Left lung (tissue), 10 donors: ENCODE data around the gene TSPAN7. TPM values are rescaled to one million over a fixed set of nuclear protein-coding genes. Genes with fewer than 3 reads are reported as not detected.

Experiments
- ATAC-seq: fragments of 200-7000 bp; cut with Tn5 transposase; one replicate; pipeline ENCODE4 v1.9.1; 2020; ENCODE audit warnings: moderate library complexity
- DNase-seq, 4 donors: peaks; one replicate each; pipeline ENCODE4 v3.0.0-alpha.2; 2013 to 2020
- H3K27ac ChIP-seq, 2 donors: fragments of 200-600 bp; sonication (generic) in 1 of 2; one replicate each; pipeline versions ENCODE4 v1.5.0 to v1.8.0; 2020 to 2021
- H3K27me3 ChIP-seq, 2 donors: fragments of 200-600 bp; sonication (generic) in 1 of 2; one replicate each; pipeline versions ENCODE4 v1.5.0 to v1.8.0; 2020 to 2021
- H3K36me3 ChIP-seq, 2 donors: fragments of 200-600 bp; sonication (generic) in 1 of 2; one replicate each; pipeline versions ENCODE4 v1.5.0 to v1.8.0; 2020 to 2021
- H3K4me1 ChIP-seq, 2 donors: fragments of 200-600 bp; one replicate each; pipeline ENCODE4 v1.8.0; 2021
- H3K4me3 ChIP-seq, 2 donors: fragments of 200-600 bp; sonication (generic) in 1 of 2; one replicate each; pipeline versions ENCODE4 v1.5.0 to v1.8.0; 2020 to 2021; ENCODE audit warnings: mild to moderate bottlenecking in 1 of 2
- H3K9me3 ChIP-seq, 2 donors: fragments of 200-600 bp; sonication (generic) in 1 of 2; one replicate each; pipeline versions ENCODE4 v1.5.0 to v1.8.0; 2020 to 2021
- intact Hi-C, 2 donors: fragments of 100-400 bp; cut with DNase I; formaldehyde crosslinking; loops; one replicate each; pipeline versions ENCODE4 v1.11.2 to v1.14.2; 2022
- polyA plus RNA-seq, 6 donors: library from polyadenylated mRNA; unstranded; fragments of 120-200 nt; gene quantifications; one replicate each; pipeline ENCODE4 v1.2.1, GENCODE V29; 2013; ENCODE audit not compliant: insufficient read length in 6 of 6
- total RNA-seq, 2 donors: library from RNA; stranded (reverse); fragmentation: NEBNext Ultra II Directional; extraction: Animal tissue kit (Norgen Biotek cat#: 25700); gene quantifications; one replicate each; pipeline ENCODE4 v1.2.1, GENCODE V29; 2021
- TF ChIP-seq, protein P1 (sequence below), 2 donors: fragments of 200-600 bp; sonication (generic) in 1 of 2; IDR thresholded peaks; one replicate each; pipeline versions ENCODE4 v1.5.0 to v1.8.0; 2021; ENCODE audit warnings: antibody characterized with exemption in 2 of 2
- donor health status: DM: no; HTN: yes; CAD: no.
- donor health status: DM: no; HTN: no; CAD: no.

TSPAN7 gene
- total and polyA plus RNA-seq, 8 donors: 33.8 to 52.3 (median 45.9) TPM

DNA sequence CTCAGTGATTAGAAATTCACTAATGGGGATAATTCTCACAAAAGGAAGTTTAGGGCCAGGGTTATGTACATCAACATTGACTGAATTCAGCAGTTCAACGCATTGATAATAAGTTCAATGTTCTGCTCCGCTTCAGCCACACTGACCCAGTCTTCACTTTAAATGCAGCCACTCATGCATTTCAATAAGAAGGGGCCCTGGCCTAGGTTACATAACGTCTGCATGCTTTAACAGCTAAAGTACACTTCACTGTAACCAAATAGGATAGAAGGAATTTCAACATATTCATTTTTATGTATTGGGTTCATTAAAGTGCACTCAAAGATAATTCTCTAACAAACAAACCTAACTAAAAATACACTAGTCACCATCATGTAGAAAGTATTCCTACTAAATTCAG is 12.8 kb upstream of the TSPAN7 start:
- intact Hi-C loops: no loop called here
- no peaks in the 10 kb centered on the region for H3K4me1 ChIP-seq
- TF ChIP-seq, protein P1, sequence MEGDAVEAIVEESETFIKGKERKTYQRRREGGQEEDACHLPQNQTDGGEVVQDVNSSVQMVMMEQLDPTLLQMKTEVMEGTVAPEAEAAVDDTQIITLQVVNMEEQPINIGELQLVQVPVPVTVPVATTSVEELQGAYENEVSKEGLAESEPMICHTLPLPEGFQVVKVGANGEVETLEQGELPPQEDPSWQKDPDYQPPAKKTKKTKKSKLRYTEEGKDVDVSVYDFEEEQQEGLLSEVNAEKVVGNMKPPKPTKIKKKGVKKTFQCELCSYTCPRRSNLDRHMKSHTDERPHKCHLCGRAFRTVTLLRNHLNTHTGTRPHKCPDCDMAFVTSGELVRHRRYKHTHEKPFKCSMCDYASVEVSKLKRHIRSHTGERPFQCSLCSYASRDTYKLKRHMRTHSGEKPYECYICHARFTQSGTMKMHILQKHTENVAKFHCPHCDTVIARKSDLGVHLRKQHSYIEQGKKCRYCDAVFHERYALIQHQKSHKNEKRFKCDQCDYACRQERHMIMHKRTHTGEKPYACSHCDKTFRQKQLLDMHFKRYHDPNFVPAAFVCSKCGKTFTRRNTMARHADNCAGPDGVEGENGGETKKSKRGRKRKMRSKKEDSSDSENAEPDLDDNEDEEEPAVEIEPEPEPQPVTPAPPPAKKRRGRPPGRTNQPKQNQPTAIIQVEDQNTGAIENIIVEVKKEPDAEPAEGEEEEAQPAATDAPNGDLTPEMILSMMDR (IDR thresholded peaks at IDR 0.05): no peak
- no peak overlapping the region for H3K27ac ChIP-seq
- H3K27me3 ChIP-seq: no peaks in the 10 kb centered on the region
- DNase-seq: no peak
- no peaks in the 10 kb centered on the region for H3K36me3 ChIP-seq
- no peaks in the 10 kb centered on the region for H3K9me3 ChIP-seq
- H3K4me3 ChIP-seq: no peak overlapping the region
- ATAC-seq: peak; percentile 79

DNA sequence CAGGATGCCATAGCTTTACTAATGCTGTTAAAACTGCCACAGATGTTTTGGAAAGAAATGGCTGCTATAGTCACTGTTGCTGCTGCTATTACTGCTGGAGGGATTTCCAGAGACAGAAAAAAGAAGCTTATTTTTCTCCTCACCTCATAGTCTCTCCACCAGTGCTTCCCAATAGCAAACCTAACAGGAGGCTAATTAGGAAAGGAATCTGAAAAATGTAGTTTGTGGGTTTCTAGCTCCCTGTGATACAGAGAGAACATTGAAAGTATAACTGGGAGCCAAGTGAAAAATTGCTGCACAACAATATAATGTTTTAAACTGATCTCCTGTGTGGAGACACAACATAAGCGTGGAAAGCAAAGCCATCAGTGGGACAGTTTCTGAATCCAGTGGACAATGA is 8.6 kb upstream of the TSPAN7 start:
- DNase-seq: no peak
- intact Hi-C loops: no loop called here
- H3K4me1 ChIP-seq: no peaks in the 10 kb centered on the region
- no peaks in the 10 kb centered on the region for H3K9me3 ChIP-seq
- no peaks in the 10 kb centered on the region for H3K27me3 ChIP-seq
- no peak overlapping the region for H3K4me3 ChIP-seq
- H3K36me3 ChIP-seq: no peaks in the 10 kb centered on the region
- ATAC-seq: no peak
- H3K27ac ChIP-seq: no peak overlapping the region
- TF ChIP-seq, protein P1 (IDR thresholded peaks at IDR 0.05): no peak

DNA sequence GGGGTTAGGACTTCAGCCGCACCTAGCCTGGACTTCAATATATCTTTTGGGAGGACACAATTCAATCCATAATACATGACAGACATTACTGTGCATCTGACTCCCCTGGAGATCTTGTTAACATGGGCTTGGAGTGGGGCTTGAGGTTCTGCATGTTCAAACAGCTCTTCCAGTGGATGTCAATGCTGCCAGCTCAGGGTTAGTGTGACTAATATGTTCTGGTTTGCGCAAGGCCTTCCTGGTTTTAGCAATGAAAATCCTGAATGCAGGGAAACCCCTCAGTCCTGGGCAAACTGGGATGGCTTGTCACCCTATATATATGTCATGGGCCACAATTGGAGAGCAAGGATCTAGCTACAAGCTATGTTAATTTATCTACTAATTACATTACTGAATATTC is 2.7 kb upstream of the TSPAN7 start:
- intact Hi-C loops: no loop called here
- TF ChIP-seq, protein P1 (IDR thresholded peaks at IDR 0.05): no peak
- Histone ChIP-seq H3K4me1 (peaks cover 0 to 4% of the 10 kb centered on the region in 2 donors), H3K27me3 (peaks cover 0 to 8% of the 10 kb centered on the region in 2 donors), H3K4me3 (no peak overlapping the region), H3K9me3 (no peaks in the 10 kb centered on the region), H3K27ac (no peak overlapping the region), H3K36me3 (no peaks in the 10 kb centered on the region)
- no peak for ATAC-seq
- no peak for DNase-seq

DNA sequence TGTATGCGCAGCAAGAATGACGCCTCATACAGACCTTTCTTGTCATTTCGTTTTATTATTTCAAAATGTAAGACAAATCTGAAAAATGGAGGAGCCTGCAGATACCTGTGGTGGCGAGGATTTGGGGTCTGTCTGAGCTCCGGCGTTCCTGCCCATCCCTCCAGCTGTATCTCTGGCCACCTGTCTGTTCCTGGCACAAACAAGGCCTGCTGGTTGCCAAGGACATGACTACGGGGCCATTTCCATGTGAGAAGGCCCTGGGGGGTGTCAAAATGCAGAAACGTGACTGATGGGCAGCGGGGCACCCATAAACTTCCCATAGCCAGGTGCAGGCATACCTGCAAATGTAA is 591 bp upstream of the TSPAN7 start:
- Histone ChIP-seq H3K27ac (peak overlapping the region in 1 of 2 donors; percentile 33), H3K36me3 (no peaks in the 10 kb centered on the region), H3K9me3 (no peaks in the 10 kb centered on the region), H3K4me3 (peak overlapping the region in 1 of 2 donors; percentile 32), H3K27me3 (peaks cover 0 to 8% of the 10 kb centered on the region in 2 donors), H3K4me1 (peaks cover 0 to 4% of the 10 kb centered on the region in 2 donors)
- no peak for DNase-seq
- no peak for ATAC-seq
- TF ChIP-seq, protein P1 (IDR thresholded peaks at IDR 0.05): no peak
- intact Hi-C loops: no loop called here

DNA sequence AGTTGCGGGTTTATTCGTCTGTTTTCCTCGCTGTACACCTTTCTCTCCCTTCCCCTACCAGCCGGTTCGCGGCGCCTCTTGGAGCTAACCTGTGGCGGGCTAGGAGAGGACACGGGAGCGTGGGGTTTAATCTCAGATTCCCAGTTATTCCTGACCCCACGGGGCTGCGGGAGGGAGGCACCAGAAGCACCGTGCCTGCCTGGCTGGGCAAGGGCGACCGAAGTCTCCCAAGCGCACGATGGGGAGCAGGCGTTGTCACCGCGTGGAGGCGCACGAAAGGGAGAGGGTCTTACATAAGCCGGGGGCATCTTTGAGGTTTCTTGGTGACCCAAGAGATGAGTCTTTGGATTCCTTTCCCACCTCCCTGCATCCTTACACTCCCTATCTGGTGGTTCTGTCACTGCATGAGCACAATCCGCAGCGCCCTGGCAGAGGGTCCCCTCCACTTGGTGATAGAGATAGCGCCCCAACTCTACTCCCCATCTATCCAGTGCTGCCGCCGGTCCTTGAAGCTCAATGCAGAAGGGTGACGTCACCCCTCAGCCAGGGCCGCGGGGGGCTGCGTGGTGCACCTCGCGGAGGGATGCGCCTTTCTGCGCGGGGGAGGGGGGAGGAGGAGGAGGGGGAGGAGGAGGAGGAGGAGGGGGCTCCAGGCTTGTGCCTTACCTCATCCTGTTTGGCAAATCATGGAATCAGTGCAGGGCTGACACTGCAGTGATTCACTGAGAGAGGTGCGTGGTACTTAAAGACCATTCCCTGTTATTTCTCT is 793 bp downstream of the TSPAN7 start:
- peaks cover 0 to 8% of the 10 kb centered on the region in 2 donors for H3K27me3 ChIP-seq
- peak overlapping the region in 1 of 2 donors; percentile 23 for H3K27ac ChIP-seq
- no peaks in the 10 kb centered on the region for H3K9me3 ChIP-seq
- TF ChIP-seq, protein P1 (IDR thresholded peaks at IDR 0.05): no peak
- H3K4me3 ChIP-seq: peak overlapping the region; percentile 34 to 50
- peak in 3 of 4 donors; percentile 15 to 60 (median 31) for DNase-seq
- H3K36me3 ChIP-seq: no peaks in the 10 kb centered on the region
- ATAC-seq: peak; percentile 36
- peaks cover 0 to 4% of the 10 kb centered on the region in 2 donors for H3K4me1 ChIP-seq
- intact Hi-C loops: no loop called here
